Lower leg skin (tissue), 3 donors: ENCODE data around the gene FAM32A.

Experiments
- CTCF ChIP-seq, 3 donors: fragments of 450-650 bp; IDR thresholded peaks; one replicate each; pipeline ENCODE4 v1.5.1; 2016; ENCODE audit warnings: antibody characterized with exemption in 3 of 3, mild to moderate bottlenecking in 3 of 3, moderate library complexity in 2 of 3
- POLR2A ChIP-seq, 2 donors: fragments of 450-650 bp; IDR thresholded peaks; one replicate each; pipeline ENCODE4 v1.6.1; 2016 to 2017; ENCODE audit warnings: antibody characterized with exemption in 2 of 2, mild to moderate bottlenecking in 1 of 2, moderate library complexity in 1 of 2

DNA sequence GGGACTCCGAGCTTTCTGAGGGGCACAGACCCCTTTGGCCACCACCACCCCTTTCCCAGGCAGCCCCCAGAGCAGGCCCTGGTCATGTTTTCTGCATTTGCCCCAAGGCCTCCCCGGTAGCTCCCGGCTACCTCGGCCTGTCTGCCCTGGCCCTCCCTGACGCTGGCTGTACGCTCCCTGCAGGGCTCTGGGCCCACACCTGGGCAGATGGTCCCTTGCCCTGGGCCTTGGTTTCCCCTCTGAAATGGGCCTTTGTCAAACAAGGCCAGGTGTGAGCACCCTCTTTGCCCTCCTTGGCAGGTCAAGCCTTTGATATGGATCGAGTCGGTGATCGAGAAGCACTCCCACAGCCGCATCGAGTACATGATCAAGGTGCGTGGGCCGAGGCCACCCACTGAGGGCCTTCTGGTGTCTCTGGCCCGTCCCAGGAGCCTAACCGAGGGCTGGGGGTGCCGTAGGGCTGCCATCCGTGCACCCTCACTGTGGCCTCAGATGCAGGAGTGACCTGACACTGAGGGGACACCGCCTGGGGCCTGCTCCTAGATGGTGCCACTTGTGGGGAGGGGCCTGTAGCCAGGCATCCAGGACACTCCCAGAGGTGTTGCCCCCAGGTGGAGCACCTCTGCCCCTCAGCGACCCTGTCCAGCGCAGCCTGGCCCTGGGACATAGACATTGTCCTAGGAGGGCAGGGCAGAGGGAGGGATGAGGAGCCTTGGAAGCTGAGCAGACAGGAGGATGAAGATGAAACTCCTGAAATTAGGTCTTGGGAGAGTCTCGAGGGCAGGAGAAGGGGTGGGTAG is 42.8 kb downstream of the FAM32A start:
- TF ChIP-seq CTCF (IDR thresholded peaks at IDR 0.05) (no peak), POLR2A (IDR thresholded peaks at IDR 0.05) (no peak)
